Mesothelial cell of epicardium (in vitro differentiated cells): ENCODE measurements around the gene APOF. TPM values are rescaled to one million over a fixed set of nuclear protein-coding genes. Genes with fewer than 3 reads are reported as not detected.

Source experiments
- DNase-seq, 2 experiments: peaks; one replicate each; pipeline ENCODE4 v3.0.0; 2021; ENCODE audit warnings: low spot score in 2 of 2; ENCODE audit not compliant: unreplicated experiment in 2 of 2
- H3K27ac Mint-ChIP-seq: 2 replicates; pipeline ENCODE4 v1.8.0; 2021; ENCODE audit warnings: mixed read lengths
- H3K27me3 Mint-ChIP-seq: 2 replicates; pipeline ENCODE4 v1.8.0; 2021; ENCODE audit warnings: low read depth, mixed read lengths
- H3K36me3 Mint-ChIP-seq: 2 replicates; pipeline ENCODE4 v1.8.0; 2021; ENCODE audit warnings: mixed read lengths
- H3K4me1 Mint-ChIP-seq: 2 replicates; pipeline ENCODE4 v1.8.0; 2021; ENCODE audit warnings: mixed read lengths
- H3K4me3 Mint-ChIP-seq: 2 replicates; pipeline ENCODE4 v1.8.0; 2021; ENCODE audit warnings: mild to moderate bottlenecking, moderate library complexity, mixed read lengths
- H3K9me3 Mint-ChIP-seq: 2 replicates; pipeline ENCODE4 v1.8.0; 2021; ENCODE audit warnings: mixed read lengths
- total RNA-seq: library from RNA; stranded (reverse); gene quantifications from 3 replicates; pipeline ENCODE4 v1.2.1, GENCODE V29; 2021
- TF ChIP-seq, protein P1 (sequence below): fragments of 200-600 bp; sonication (generic); IDR thresholded peaks from one replicate; pipeline ENCODE4 v1.5.0; 2021; ENCODE audit warnings: antibody characterized with exemption; ENCODE audit not compliant: unreplicated experiment

Gene APOF
- total RNA-seq, 1 donor from 2014 or later, result not detected

DNA sequence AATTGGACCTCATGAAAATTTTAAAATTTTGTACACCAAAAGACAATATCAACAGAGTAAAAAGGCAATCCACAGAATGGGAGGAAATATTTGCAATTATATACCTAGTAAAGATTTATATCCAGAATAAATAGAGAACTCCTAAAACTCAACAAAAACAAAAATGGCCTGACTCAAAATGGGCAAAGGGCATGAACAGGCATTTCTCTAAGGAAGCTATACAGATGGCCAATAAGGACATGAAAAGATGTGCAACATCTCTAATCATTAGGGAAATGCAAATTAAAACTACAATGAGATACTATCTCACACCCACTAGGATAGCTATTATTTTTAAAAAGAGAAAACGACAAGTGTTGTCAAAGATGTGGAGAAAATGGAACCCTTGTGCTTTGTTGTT is 10.9 kb upstream of the APOF start:
- Mint-ChIP-seq H3K4me1 (peaks cover 11% of the 10 kb centered on the region), H3K9me3 (peaks cover 11% of the 10 kb centered on the region), H3K27ac (no peak overlapping the region), H3K36me3 (no peaks in the 10 kb centered on the region), H3K4me3 (no peak overlapping the region), H3K27me3 (peaks cover 6% of the 10 kb centered on the region)
- TF ChIP-seq, protein P1, sequence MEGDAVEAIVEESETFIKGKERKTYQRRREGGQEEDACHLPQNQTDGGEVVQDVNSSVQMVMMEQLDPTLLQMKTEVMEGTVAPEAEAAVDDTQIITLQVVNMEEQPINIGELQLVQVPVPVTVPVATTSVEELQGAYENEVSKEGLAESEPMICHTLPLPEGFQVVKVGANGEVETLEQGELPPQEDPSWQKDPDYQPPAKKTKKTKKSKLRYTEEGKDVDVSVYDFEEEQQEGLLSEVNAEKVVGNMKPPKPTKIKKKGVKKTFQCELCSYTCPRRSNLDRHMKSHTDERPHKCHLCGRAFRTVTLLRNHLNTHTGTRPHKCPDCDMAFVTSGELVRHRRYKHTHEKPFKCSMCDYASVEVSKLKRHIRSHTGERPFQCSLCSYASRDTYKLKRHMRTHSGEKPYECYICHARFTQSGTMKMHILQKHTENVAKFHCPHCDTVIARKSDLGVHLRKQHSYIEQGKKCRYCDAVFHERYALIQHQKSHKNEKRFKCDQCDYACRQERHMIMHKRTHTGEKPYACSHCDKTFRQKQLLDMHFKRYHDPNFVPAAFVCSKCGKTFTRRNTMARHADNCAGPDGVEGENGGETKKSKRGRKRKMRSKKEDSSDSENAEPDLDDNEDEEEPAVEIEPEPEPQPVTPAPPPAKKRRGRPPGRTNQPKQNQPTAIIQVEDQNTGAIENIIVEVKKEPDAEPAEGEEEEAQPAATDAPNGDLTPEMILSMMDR, result no peak
- no peak for DNase-seq

DNA sequence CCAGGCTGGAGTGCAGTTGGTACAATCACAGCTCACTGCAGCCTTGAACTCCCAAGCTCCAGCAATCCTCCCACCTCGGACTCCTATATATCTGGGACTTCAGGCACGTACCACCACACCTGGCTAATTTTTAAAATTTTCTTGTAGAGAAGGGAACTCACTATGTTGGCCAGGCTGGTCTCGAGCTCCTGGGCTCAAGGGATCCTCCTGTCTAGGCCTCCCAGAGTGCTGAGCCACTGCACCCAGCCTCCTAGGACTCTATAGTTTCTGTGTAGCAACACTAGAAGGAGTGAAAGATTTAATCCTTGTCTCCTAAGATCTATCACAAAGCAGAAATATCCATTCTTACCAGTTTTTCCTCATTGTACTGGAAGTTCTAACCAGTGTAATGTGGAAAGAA is 4.3 kb upstream of the APOF start:
- Mint-ChIP-seq H3K27me3 (peaks cover 16% of the 10 kb centered on the region), H3K4me3 (no peak overlapping the region), H3K4me1 (no peaks in the 10 kb centered on the region), H3K27ac (no peak overlapping the region), H3K9me3 (no peaks in the 10 kb centered on the region), H3K36me3 (no peaks in the 10 kb centered on the region)
- TF ChIP-seq, protein P1, result no peak
- DNase-seq, result no peak

DNA sequence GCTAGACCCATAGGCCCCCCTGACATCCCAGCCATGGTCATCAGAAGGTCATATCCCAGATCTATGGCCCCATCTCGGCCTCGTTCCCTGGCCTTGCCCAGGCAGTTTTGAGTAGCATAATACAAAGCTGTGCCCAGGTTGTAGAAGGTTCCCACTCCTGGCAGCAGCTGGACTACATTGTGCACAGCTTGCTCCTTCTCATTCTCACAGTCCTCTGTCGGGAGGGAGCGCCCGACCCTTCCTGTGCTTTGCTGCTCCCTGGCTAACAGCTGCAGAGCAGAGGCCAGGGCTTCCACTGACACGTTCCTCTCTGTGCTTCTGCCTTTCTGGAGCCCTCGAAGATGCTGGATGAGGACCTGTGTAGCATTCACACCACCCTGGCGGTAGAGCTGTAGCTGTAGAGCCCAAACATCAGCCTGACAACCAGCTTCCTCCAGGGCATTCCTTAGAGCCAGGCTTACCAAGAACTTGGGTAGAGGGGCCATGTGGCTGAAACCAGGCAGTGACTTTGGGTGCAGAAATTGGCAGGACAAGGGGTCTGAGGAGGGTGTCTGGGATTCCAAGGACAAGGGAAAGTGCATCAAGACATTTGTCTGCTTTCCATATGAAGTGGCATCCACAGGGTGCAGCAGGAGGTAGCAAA is 1.0 kb downstream of the APOF start:
- H3K36me3 Mint-ChIP-seq, result peaks cover under 1% of the 10 kb centered on the region
- no peak for DNase-seq
- TF ChIP-seq, protein P1, result no peak
- H3K27ac Mint-ChIP-seq, result peak overlapping the region; percentile 99
- peaks cover 9% of the 10 kb centered on the region for H3K27me3 Mint-ChIP-seq
- H3K4me1 Mint-ChIP-seq, result peaks cover 13% of the 10 kb centered on the region
- peak overlapping the region; percentile 93 for H3K4me3 Mint-ChIP-seq
- H3K9me3 Mint-ChIP-seq, result no peaks in the 10 kb centered on the region

DNA sequence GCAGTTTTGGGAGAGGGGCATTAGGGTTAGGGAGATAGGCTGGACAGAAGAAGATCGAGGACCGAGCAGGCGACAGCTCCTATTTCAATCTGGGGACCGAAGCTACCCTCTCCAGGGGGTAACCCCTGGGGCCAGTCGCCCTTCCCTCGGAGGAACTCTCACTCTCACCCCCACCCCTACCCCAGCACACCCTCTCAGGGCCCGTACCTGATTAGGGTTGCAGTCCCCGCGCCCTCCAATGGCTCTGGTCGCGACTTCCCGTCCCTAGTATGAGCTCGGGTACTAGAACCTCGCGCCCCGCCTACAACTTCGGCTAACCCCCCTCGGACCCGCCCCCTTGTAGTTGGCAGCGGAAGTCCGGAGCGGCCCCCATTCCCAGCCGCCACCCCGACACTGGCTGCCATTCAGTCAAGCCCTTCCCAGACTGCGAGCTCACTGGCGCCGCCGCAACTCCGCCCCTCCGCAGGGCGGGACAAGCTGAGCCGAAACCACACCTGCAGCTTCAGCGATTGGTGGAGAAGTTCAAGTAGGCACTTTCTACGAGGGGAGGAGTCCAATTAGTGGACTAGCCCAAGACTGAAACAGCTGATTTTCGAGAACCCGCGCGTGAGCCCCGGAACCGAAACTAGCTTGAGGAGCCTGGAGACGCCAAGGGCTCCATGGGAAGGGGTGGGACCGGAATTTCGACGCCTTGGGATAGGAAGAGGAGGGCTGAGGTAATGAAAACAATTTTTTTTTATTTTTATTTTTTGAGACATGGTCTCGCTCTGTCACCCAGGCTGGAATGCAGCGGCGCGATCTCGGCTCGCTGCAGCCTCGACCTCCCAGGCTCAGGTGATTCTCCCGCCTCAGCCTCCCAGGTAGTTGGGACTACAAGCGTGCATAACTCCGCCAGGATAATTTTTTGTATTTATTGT is 2.5 kb downstream of the APOF start, which contains the start of gene STAT2:
TSS of gene STAT2 (minus strand) at position 257 of the 917 bp plus-strand sequence. CDS start 3,536 bp downstream, outside the sequence.
- peaks cover 6% of the 10 kb centered on the region for H3K36me3 Mint-ChIP-seq
- peaks cover 9% of the 10 kb centered on the region for H3K27me3 Mint-ChIP-seq
- peaks cover 13% of the 10 kb centered on the region for H3K4me1 Mint-ChIP-seq
- peak; percentile 95 to 98 for DNase-seq
- peak within 1 kb of the TSS; percentile 99 for H3K27ac Mint-ChIP-seq
- no peaks in the 10 kb centered on the region for H3K9me3 Mint-ChIP-seq
- H3K4me3 Mint-ChIP-seq, result peak within 1 kb of the TSS; percentile 93
- TF ChIP-seq, protein P1, result no peak

DNA sequence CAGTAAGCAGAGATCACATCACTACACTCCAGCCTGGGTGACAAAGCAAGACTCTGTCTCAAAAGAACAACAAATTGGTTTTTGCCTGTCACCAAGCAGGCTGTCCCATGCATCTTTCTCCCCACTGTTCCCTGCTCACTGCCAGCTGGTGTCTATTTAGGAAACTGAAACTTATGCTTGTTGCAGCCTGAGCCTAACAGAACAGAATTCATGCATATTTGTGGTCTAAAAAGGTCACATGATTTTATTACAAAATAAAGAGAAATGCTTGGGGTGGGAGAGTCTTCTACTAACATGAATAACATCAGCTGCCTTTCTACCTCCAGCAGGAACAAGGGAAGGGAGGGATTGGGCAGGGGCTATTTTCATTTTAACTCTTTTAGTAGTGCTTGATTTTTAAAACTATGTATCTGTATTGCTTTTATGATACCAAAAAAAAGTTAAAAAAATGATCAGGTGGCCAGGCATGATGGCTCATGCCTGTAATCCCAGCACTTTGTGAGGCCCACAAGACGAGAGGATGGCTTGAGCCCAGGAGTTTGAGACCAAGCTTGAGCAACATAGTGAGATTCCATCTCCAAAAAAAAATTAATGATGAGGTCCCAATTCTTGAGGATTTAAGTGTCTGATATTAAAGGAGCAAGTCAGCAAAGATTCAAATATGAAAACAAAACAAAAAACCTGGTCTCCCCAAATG is 3.7 kb downstream of the APOF start:
- Mint-ChIP-seq H3K27ac (peak overlapping the region; percentile 99), H3K4me3 (peak overlapping the region; percentile 93), H3K27me3 (peaks cover 4% of the 10 kb centered on the region), H3K4me1 (peaks cover 13% of the 10 kb centered on the region), H3K9me3 (no peaks in the 10 kb centered on the region), H3K36me3 (peaks cover 6% of the 10 kb centered on the region)
- TF ChIP-seq, protein P1, result no peak
- DNase-seq, result no peak
